GM12865 (cell line): ENCODE results near the gene SHOC1.
A peak's percentile ranks its signal among the peaks of the same experiment; 100 is the strongest.

Experiments
- DNase-seq: peaks from one replicate; pipeline ENCODE4 v3.0.0; 2010; ENCODE audit warnings: low read depth
- H3K4me3 ChIP-seq: 2 replicates; pipeline ENCODE4 v1.5.1; 2011; ENCODE audit warnings: mild to moderate bottlenecking, low read depth, low read length, control low read depth
- TF ChIP-seq, protein P1 (sequence below): IDR thresholded peaks from 2 replicates; pipeline ENCODE4 v1.5.1; 2011; ENCODE audit warnings: low read length, control low read depth, low read depth, inconsistent platforms; ENCODE audit not compliant: insufficient read depth; ENCODE audit errors: missing control alignments

SHOC1 gene

DNA sequence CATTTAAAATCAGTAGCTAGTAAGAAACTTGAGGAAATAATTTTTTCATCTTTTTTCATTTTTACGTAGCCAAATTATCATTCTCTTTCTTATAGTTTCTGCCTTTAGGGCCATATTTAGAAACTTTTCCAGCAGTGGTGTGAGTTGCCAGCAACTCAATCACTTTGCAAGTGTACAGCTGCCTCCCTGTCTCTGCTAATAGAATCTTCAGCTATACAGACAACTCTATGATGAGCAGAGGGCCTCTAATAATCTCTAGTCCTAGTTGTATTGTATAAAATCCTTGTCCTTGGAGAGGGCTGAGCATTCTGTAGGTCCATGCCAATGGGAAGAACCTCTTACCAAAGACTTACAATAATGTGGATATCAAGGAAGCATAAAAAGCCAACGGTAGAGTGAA is 11.5 kb upstream of the SHOC1 start:
- DNase-seq: no peak
- no peak overlapping the region for H3K4me3 ChIP-seq
- TF ChIP-seq, protein P1, sequence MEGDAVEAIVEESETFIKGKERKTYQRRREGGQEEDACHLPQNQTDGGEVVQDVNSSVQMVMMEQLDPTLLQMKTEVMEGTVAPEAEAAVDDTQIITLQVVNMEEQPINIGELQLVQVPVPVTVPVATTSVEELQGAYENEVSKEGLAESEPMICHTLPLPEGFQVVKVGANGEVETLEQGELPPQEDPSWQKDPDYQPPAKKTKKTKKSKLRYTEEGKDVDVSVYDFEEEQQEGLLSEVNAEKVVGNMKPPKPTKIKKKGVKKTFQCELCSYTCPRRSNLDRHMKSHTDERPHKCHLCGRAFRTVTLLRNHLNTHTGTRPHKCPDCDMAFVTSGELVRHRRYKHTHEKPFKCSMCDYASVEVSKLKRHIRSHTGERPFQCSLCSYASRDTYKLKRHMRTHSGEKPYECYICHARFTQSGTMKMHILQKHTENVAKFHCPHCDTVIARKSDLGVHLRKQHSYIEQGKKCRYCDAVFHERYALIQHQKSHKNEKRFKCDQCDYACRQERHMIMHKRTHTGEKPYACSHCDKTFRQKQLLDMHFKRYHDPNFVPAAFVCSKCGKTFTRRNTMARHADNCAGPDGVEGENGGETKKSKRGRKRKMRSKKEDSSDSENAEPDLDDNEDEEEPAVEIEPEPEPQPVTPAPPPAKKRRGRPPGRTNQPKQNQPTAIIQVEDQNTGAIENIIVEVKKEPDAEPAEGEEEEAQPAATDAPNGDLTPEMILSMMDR: no peak

DNA sequence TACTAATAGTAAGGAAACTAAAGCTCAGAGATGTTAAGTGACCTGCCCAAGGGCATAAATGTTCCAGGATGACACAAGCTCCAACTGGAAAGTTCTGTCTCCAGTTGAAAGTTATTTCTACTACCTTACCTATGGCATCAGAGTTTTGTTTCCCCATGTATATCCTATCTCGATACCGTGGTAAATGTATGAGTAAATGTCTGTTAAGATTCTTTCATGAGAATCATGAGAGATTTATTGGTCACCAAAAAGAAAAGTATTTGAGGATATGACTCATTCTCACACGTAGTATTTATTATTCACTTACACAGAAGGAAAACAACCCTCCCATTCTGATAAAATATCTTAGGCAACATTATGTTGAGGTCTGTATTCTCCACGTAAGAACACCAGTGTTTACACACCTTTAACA is 11.1 kb upstream of the SHOC1 start:
- no peak for DNase-seq
- no peak overlapping the region for H3K4me3 ChIP-seq
- TF ChIP-seq, protein P1: no peak

- H3K4me3 ChIP-seq: no peak overlapping the region
- DNase-seq: no peak
- TF ChIP-seq, protein P1: no peak
Observed at GRCh38 chr9:111805262-111805661, 10.5 kb upstream of the SHOC1 start.

DNA sequence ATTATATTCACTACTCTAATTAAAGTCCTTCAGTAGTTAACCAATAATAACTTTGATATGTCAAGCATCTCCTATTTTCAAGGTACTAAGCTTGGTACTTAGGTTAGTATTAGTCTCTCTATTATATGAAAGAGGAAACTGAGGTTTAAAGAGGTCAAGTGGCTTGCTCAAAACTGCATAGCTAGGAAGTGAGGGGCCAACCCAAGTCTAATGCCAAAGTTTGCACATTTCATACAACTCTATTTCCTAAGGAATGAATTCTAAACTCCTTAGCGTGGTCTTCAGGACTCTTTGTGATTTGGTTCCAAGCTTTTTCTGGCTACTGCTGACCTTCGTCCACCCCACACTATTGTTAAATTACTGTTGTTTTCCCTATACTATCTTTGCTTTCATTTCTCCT is 9.9 kb upstream of the SHOC1 start:
- H3K4me3 ChIP-seq: no peak overlapping the region
- TF ChIP-seq, protein P1: no peak
- no peak for DNase-seq

GRCh38 chr9:111803924-111804323 is 9.2 kb upstream of the SHOC1 start:
- H3K4me3 ChIP-seq: no peak overlapping the region
- TF ChIP-seq, protein P1: no peak
- DNase-seq: peak; percentile 18

- DNase-seq: no peak
- no peak overlapping the region for H3K4me3 ChIP-seq
- TF ChIP-seq, protein P1: no peak
Observed at GRCh38 chr9:111799915-111800526, 5.3 kb upstream of the SHOC1 start.

DNA sequence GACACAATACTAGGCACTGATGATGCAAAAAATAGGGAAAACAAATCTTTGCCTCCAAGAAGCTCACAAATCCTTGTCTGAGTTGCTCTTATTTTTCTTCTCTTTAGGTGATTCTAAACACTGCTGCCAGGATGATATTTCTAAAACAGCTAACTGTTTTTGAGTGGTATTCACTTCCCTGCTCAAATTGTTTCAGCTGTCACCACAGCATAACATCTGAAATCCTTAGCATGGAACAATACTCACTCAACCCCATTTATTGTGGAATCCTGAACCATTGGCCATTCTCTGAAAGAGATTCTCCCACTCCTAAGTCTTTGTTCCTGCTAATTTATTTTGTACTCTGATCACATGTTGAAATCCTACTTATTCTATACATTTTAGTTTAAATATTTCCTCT is 4.8 kb upstream of the SHOC1 start:
- no peak overlapping the region for H3K4me3 ChIP-seq
- TF ChIP-seq, protein P1: no peak
- no peak for DNase-seq
